ENCODE data around the gene C1orf116. TPM values are rescaled to one million over a fixed set of nuclear protein-coding genes. Genes with fewer than 3 reads are reported as not detected.

Gene C1orf116
- total RNA-seq, 1 donor from 2014 or later: 0.67 TPM

DNA sequence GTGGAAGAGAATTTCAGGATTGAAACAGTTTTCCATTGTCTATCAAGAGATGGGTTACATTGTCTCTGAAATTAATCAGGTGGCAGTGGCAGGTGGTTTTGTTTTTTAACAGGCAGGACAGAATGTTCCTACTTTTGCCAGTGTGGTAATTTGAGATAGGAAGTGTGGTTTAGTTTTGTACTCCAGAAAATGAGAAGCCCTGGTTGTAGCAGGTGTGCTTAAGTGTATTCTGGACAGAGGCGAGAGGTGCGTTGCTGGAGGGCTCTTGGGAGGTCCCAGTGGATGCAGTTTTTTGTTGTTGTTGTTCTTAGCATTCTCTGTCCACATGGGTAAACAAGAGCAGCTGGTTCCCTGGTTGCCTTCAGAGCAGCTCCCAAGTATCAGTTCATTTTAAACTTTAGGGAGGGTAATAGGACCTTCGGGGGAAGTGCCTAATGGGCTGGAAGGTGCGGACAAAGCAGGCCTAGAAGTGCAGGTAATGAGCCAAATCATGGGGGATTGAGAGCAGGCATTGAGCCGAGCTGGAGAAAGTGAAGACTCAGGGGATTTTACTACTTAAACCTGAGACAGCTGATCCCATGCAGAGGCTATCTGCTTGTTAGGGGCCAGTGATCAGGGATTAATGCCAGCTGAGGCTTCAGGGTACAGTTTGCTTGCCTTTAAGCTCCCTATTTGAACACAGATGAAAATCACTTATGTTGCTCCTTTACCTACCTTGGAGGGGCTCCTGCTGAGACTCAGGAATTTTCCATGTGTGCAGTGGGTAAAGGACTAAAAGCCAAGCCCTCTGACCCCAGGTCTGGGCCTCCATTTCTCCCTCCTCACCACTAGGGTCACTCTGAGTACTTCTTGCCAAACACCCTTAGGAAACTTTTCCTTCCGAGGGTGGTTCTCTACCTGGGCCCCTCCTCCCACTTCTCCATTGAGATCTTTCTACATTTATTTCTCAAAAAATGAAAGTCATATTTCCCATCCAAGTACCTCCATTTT, 26.6 kb upstream of the C1orf116 start:
- Mint-ChIP-seq H3K27ac (no peak overlapping the region), H3K27me3 (ENCODE audit: low read depth) (no peaks in the 10 kb centered on the region), H3K9me3 (no peaks in the 10 kb centered on the region), H3K4me1 (no peaks in the 10 kb centered on the region), H3K36me3 (peaks cover 16% of the 10 kb centered on the region), H3K4me3 (no peak overlapping the region)
- no peak for TF ChIP-seq CTCF (IDR thresholded peaks at IDR 0.05; ENCODE audit: unreplicated experiment)
- DNase-seq (ENCODE audit: low spot score in 2 of 2, unreplicated experiment in 2 of 2): no peak

DNA sequence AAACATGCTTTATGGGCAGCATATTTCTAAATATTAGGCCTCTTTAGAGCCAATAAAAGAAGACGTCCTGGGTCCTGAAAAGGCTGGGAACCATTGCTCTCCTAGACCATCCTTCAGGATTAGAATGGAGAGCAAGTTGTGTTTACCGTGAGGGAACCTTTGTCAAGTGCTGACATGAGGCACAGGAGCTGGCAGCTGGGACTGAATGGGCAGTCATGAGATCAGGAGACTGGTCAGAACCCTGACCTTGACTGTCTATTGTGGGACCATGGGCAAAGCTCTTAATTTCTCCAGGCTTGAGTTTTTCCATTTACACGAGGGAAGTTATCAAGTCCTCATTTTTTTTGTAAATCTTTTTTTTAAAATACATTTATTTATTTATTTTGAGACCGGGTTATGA, 25.7 kb upstream of the C1orf116 start:
- no peak overlapping the region for H3K27ac Mint-ChIP-seq
- TF ChIP-seq CTCF (IDR thresholded peaks at IDR 0.05; ENCODE audit: unreplicated experiment): no peak
- H3K4me1 Mint-ChIP-seq: peaks cover 3% of the 10 kb centered on the region
- H3K27me3 Mint-ChIP-seq (ENCODE audit: low read depth): no peaks in the 10 kb centered on the region
- peaks cover 12% of the 10 kb centered on the region for H3K36me3 Mint-ChIP-seq
- no peaks in the 10 kb centered on the region for H3K9me3 Mint-ChIP-seq
- no peak for DNase-seq (ENCODE audit: low spot score in 2 of 2, unreplicated experiment in 2 of 2)
- H3K4me3 Mint-ChIP-seq: no peak overlapping the region

DNA sequence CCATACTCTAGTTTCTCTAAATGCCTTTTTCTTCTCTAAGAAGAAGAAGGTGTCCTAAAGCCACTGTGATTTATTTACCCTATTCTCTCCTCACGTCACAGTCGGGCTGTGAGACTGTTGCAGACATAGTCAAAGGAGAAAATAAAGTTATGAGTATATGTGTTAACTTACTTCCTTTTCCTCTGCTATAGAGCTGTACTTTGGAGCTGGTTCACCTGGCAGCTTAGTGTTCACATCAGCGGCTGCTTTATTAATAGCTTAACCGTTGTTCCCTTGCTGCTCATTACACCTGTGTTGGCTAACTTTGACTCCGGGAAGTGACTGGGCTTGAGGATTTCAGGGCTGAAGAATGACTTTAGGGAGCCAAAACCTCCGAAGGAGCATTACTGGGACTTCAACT, 24.1 kb upstream of the C1orf116 start:
- H3K36me3 Mint-ChIP-seq: no peaks in the 10 kb centered on the region
- TF ChIP-seq CTCF (IDR thresholded peaks at IDR 0.05; ENCODE audit: unreplicated experiment): no peak
- H3K9me3 Mint-ChIP-seq: no peaks in the 10 kb centered on the region
- no peak for DNase-seq (ENCODE audit: low spot score in 2 of 2, unreplicated experiment in 2 of 2)
- no peaks in the 10 kb centered on the region for H3K27me3 Mint-ChIP-seq (ENCODE audit: low read depth)
- no peak overlapping the region for H3K27ac Mint-ChIP-seq
- no peak overlapping the region for H3K4me3 Mint-ChIP-seq
- H3K4me1 Mint-ChIP-seq: peaks cover 17% of the 10 kb centered on the region

DNA sequence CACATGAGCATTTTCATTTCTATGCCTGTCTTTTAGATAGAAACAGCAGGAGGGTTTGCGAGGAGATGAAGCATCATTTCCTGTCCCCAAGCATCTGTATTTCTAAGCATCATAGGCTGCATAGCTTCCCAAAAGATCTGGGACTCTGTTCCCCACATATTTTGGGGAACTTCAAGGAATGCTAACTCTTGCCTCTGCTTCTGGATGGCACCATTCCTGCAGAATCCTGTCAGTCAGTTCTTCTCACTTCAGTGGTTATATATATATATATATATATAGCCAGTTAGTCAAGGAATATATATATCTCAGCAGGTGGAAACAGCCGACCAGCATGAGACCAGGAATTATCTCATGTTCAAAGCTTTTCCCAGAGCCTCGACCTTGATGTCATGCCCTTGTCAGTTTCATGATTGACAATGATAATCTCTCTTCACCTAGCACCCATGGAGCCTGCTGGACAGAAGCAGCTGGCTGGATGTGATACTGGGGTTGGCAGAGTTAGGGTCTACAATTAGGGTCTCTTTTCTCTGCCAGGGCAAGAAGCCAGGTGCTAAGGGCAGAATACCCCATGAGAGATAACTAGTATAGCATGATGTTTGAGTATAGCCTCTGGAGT, 22.9 kb upstream of the C1orf116 start:
- TF ChIP-seq CTCF (IDR thresholded peaks at IDR 0.05; ENCODE audit: unreplicated experiment): no peak
- peaks cover 24% of the 10 kb centered on the region for H3K4me1 Mint-ChIP-seq
- H3K27ac Mint-ChIP-seq: no peak overlapping the region
- H3K9me3 Mint-ChIP-seq: no peaks in the 10 kb centered on the region
- no peaks in the 10 kb centered on the region for H3K27me3 Mint-ChIP-seq (ENCODE audit: low read depth)
- no peak for DNase-seq (ENCODE audit: low spot score in 2 of 2, unreplicated experiment in 2 of 2)
- no peak overlapping the region for H3K4me3 Mint-ChIP-seq
- H3K36me3 Mint-ChIP-seq: no peaks in the 10 kb centered on the region

- no peak for DNase-seq (ENCODE audit: low spot score in 2 of 2, unreplicated experiment in 2 of 2)
- H3K36me3 Mint-ChIP-seq: no peaks in the 10 kb centered on the region
- TF ChIP-seq CTCF (IDR thresholded peaks at IDR 0.05; ENCODE audit: unreplicated experiment): no peak
- H3K27ac Mint-ChIP-seq: peak overlapping the region; percentile 49
- H3K4me1 Mint-ChIP-seq: peaks cover 28% of the 10 kb centered on the region
- no peaks in the 10 kb centered on the region for H3K27me3 Mint-ChIP-seq (ENCODE audit: low read depth)
- peak overlapping the region; percentile 97 for H3K4me3 Mint-ChIP-seq
- no peaks in the 10 kb centered on the region for H3K9me3 Mint-ChIP-seq
These were observed 21.9 kb upstream of the C1orf116 start for GRCh38 chr1:207054491-207054890.

Measured in mesothelial cell of epicardium (in vitro differentiated cells).